Measurements from ENCODE around the gene NKX3-2.

The NKX3-2 gene

GRCh38 chr4:13543839-13544605, at the start of gene NKX3-2:
Gene NKX3-2 (minus strand): TSS chr4:13544508. CDS start chr4:13544414, 94 bp downstream.
- peak; percentile 60 for DNase-seq (ENCODE audit: low read depth)

- DNase-seq (ENCODE audit: low read depth): no peak
Measured at GRCh38 chr4:13592220-13592619, 47.9 kb upstream of the NKX3-2 start.

GRCh38 chr4:13590766-13591165, 46.5 kb upstream of the NKX3-2 start:
- DNase-seq (ENCODE audit: low read depth): no peak

- DNase-seq (ENCODE audit: low read depth): no peak
Measured at GRCh38 chr4:13588954-13589353, 44.6 kb upstream of the NKX3-2 start.

- peak; percentile 54 for DNase-seq (ENCODE audit: low read depth)
Measured at GRCh38 chr4:13584481-13584880, 40.2 kb upstream of the NKX3-2 start.

GRCh38 chr4:13580036-13580435, 35.7 kb upstream of the NKX3-2 start:
- DNase-seq (ENCODE audit: low read depth): no peak

- no peak for DNase-seq (ENCODE audit: low read depth)
Measured at GRCh38 chr4:13577660-13578059, 33.4 kb upstream of the NKX3-2 start.

GRCh38 chr4:13570916-13571315, 26.6 kb upstream of the NKX3-2 start:
- DNase-seq (ENCODE audit: low read depth): no peak

- DNase-seq (ENCODE audit: low read depth): no peak
Measured at GRCh38 chr4:13567125-13567524, 22.8 kb upstream of the NKX3-2 start.

GRCh38 chr4:13562876-13563275, 18.6 kb upstream of the NKX3-2 start:
- DNase-seq (ENCODE audit: low read depth): no peak

GRCh38 chr4:13561673-13562072, 17.4 kb upstream of the NKX3-2 start:
- no peak for DNase-seq (ENCODE audit: low read depth)

- DNase-seq (ENCODE audit: low read depth): peak; percentile 47
Measured at GRCh38 chr4:13560111-13560510, 15.8 kb upstream of the NKX3-2 start.

- peak; percentile 92 for DNase-seq (ENCODE audit: low read depth)
Measured at GRCh38 chr4:13559413-13559812, 15.1 kb upstream of the NKX3-2 start.

GRCh38 chr4:13558881-13559280, 14.6 kb upstream of the NKX3-2 start:
- peak; percentile 66 for DNase-seq (ENCODE audit: low read depth)

- no peak for DNase-seq (ENCODE audit: low read depth)
Measured at GRCh38 chr4:13555325-13555724, 11.0 kb upstream of the NKX3-2 start.

GRCh38 chr4:13553081-13553480, 8.8 kb upstream of the NKX3-2 start:
- peak; percentile 39 for DNase-seq (ENCODE audit: low read depth)

- peak; percentile 83 for DNase-seq (ENCODE audit: low read depth)
Measured at GRCh38 chr4:13548984-13549546, 4.8 kb upstream of the NKX3-2 start.

- DNase-seq (ENCODE audit: low read depth): peak; percentile 59
Measured at GRCh38 chr4:13548059-13548983, 4.0 kb upstream of the NKX3-2 start.

GRCh38 chr4:13547485-13548041, 3.3 kb upstream of the NKX3-2 start:
- no peak for DNase-seq (ENCODE audit: low read depth)

- DNase-seq (ENCODE audit: low read depth): no peak
Measured at GRCh38 chr4:13546941-13547484, 2.7 kb upstream of the NKX3-2 start.

GRCh38 chr4:13546142-13546940, 2.0 kb upstream of the NKX3-2 start:
- DNase-seq (ENCODE audit: low read depth): peak; percentile 43

Data from ELR (cell line).